Brain microvascular endothelial cell (primary cell): ENCODE measurements around the gene EDARADD.
A peak's percentile ranks its signal among the peaks of the same experiment; 100 is the strongest.

Experiments used
- DNase-seq: peaks from one replicate; pipeline ENCODE4 v3.0.0-alpha.2; 2020
- H3K27ac ChIP-seq: fragments of 250-450 bp; sonication (Bioruptor Pico); 2 replicates; pipeline ENCODE4 v1.5.1; 2020; ENCODE audit warnings: mild to moderate bottlenecking, moderate library complexity
- H3K27me3 ChIP-seq: fragments of 250-450 bp; sonication (Bioruptor Pico); replicated peaks from 2 replicates; pipeline ENCODE4 v1.5.1; 2020; ENCODE audit warnings: mild to moderate bottlenecking
- H3K36me3 ChIP-seq: fragments of 250-450 bp; sonication (Bioruptor Pico); replicated peaks from 2 replicates; pipeline ENCODE4 v1.5.1; 2020; ENCODE audit warnings: mild to moderate bottlenecking
- H3K4me3 ChIP-seq: 2 replicates; pipeline ENCODE4 v1.5.1; 2011; ENCODE audit warnings: low read depth, mild to moderate bottlenecking, control low read depth, low read length, moderate library complexity
- CTCF ChIP-seq: IDR thresholded peaks from 2 replicates; pipeline ENCODE4 v1.5.1; 2011; ENCODE audit warnings: low read depth, mild to moderate bottlenecking, moderate library complexity, low read length, control low read depth, inconsistent platforms; ENCODE audit errors: missing control alignments
- in situ Hi-C: cut with HindIII; loops from 2 replicates; pipeline ENCODE4 v1.10.0; 2017; ENCODE audit warnings: low sequenced_read_pairs, low pct_ligation_motif_present

Gene EDARADD

GRCh38 chr1:236489710-236490377 lies 95.8 kb downstream of the EDARADD start:
- in situ Hi-C loops, result loop anchor here (25.0 kb wide), 1 partner anchor 378 kb away; no protein-coding TSS in a partner anchor
- no peaks in the 10 kb centered on the region for H3K36me3 ChIP-seq
- H3K27ac ChIP-seq, result no peak overlapping the region
- H3K27me3 ChIP-seq, result no peaks in the 10 kb centered on the region
- peak; percentile 44 for TF ChIP-seq CTCF
- peak; percentile 44 for DNase-seq
- no peak overlapping the region for H3K4me3 ChIP-seq

GRCh38 chr1:236491469-236492136 lies 97.5 kb downstream of the EDARADD start:
- Histone ChIP-seq H3K27ac (no peak overlapping the region), H3K4me3 (no peak overlapping the region), H3K27me3 (no peaks in the 10 kb centered on the region), H3K36me3 (no peaks in the 10 kb centered on the region)
- in situ Hi-C loops, result loop anchor here (25.0 kb wide), 1 partner anchor 379 kb away; no protein-coding TSS in a partner anchor
- no peak for TF ChIP-seq CTCF
- DNase-seq, result no peak

GRCh38 chr1:236492378-236492777 lies 98.3 kb downstream of the EDARADD start:
- TF ChIP-seq CTCF, result no peak

GRCh38 chr1:236494082-236494481 lies 100.0 kb downstream of the EDARADD start:
- Histone ChIP-seq H3K27ac (no peak overlapping the region), H3K36me3 (no peaks in the 10 kb centered on the region), H3K4me3 (no peak overlapping the region), H3K27me3 (no peaks in the 10 kb centered on the region)
- in situ Hi-C loops, result loop anchor here (25.0 kb wide), 1 partner anchor 382 kb away; no protein-coding TSS in a partner anchor
- no peak for DNase-seq
- no peak for TF ChIP-seq CTCF

More at GRCh38 chr1:236492378-236492777, 98.3 kb downstream of the EDARADD start:
- Histone ChIP-seq H3K27me3 (no peaks in the 10 kb centered on the region), H3K4me3 (no peak overlapping the region), H3K36me3 (no peaks in the 10 kb centered on the region), H3K27ac (no peak overlapping the region)
- in situ Hi-C loops, result loop anchor here (25.0 kb wide), 1 partner anchor 380 kb away; no protein-coding TSS in a partner anchor
- no peak for DNase-seq

- no peaks in the 10 kb centered on the region for H3K27me3 ChIP-seq
- no peak for DNase-seq
- H3K27ac ChIP-seq, result no peak overlapping the region
- no peaks in the 10 kb centered on the region for H3K36me3 ChIP-seq
- TF ChIP-seq CTCF, result no peak
- in situ Hi-C loops, result loop anchor here (25.0 kb wide), 1 partner anchor 383 kb away; no protein-coding TSS in a partner anchor
- no peak overlapping the region for H3K4me3 ChIP-seq
Observed at GRCh38 chr1:236494586-236495466, 100.7 kb downstream of the EDARADD start.
